Kidney capillary endothelial cell (primary cell): ENCODE results near the gene CHST3.

Experiments used
- DNase-seq: peaks from one replicate; pipeline ENCODE4 v3.0.0-alpha.2; 2018; ENCODE audit warnings: low spot score

The CHST3 gene

DNA sequence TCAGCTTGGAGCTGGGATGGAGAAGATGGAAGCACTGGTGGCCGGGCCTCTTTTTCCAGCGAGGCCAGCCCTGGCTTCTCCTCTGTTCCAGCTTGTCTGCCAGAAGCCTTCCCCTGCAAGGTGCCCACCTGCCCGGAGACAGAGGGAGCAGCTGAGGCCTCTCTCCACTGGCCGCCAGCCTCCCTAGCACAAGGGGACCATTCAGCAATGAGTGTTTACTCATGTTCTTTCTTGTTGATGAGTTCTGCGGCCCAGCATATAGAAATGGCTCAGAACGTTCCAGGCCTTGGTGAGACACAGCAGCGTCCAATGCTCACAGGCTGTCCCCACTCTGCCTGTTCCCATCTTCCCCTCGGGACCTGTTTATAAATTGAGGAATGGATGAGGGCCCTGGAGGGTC, 47.3 kb downstream of the CHST3 start:
- DNase-seq: no peak

DNA sequence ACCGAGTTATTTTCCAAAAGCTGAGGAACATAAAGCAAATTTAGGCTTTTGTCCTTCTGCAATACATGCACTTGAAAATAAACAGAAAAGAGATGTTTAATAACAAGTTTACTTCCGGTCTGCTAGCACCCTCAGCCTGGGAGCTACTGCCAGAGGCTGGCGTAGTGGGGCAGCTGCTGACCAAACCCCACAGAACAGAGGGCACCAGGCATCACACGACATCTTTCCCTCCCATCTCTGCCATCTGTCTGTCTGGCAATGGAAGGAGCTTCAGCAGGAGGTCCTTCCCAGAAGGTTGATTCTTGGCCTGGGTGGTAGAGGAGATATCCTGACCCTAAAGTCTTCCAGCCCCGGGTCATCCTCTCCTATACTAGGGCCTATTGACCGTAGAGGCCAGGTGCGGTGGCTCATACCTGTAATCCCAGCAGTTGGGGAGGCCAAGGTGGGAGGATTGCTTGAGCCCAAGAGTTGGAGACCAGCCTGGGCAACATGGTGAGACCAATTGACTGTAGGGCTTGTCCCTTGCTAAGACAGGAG, 47.8 kb downstream of the CHST3 start:
- DNase-seq: no peak

DNA sequence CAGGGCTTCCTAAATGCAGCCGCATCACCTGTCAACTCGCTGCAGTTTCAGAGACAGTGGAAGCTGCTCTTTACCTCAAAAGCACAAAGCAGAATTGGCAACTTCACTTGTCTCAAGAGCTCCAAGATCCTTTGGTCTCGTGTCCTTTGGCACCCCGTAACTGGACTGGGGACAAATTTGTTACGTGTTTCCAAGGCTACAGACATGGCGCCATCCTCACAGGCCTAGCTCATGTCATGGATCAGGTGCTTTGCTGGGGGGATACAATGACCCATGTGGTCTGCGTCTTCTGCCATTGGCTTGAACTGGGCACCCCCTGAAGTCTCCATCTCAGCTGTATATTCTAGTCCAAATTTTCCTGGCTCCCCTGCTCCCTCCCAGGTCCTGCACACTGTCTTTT, 48.6 kb downstream of the CHST3 start:
- no peak for DNase-seq

DNA sequence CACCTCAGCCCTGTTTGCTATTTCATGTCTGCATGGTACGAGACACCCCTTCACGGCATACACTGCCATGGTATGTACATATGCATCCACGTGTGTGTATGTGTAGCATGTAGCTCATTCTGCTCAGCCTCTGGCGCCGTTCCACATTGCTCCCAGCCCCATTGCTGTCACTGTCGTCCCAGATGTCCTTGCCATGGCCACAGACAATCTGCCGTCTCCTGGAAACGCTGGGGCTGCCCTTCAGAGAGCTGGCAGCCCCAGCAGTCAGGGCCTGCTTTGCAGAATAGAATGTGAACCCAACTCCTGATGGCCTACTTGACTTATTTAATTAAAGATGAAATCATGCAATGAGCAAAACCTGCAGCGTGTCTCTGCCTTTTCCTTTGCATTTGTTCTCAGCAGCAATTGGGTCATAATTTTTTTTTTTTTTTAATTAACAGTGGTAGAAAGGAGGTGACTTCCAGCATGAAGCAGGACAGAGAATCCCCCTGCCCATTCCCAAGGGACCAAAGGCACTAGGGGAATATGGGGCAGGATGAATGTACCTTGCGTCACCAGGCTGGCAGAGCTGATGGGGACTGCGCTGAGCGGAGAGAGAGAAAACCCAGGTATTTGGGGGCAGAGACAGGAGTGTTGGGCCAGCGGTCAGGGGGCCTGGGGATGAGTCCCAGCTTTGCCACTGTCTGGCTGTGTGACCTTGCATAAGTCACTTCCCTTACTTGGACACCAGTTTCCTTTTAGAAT, 49.2 kb downstream of the CHST3 start:
- no peak for DNase-seq

DNA sequence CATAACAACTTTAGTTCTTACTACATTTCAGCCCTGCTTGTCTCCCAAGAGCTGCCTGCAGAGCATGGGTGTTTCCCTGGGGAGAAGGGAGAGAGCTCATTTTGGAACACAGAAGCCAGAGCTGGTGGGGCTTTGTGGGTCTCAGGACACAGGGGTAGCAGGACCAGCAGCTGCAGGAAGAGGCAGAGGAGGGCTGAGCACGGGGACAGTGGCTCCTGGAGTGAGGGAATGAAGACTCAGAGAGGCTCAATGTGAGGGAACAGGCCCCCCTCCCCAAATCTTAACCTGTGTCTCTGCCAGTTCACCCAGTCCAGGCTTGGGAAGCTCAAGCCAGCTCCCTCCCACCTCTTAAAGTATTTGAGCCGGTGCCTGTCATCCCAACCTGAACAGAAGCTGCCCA, 50.0 kb downstream of the CHST3 start:
- no peak for DNase-seq

DNA sequence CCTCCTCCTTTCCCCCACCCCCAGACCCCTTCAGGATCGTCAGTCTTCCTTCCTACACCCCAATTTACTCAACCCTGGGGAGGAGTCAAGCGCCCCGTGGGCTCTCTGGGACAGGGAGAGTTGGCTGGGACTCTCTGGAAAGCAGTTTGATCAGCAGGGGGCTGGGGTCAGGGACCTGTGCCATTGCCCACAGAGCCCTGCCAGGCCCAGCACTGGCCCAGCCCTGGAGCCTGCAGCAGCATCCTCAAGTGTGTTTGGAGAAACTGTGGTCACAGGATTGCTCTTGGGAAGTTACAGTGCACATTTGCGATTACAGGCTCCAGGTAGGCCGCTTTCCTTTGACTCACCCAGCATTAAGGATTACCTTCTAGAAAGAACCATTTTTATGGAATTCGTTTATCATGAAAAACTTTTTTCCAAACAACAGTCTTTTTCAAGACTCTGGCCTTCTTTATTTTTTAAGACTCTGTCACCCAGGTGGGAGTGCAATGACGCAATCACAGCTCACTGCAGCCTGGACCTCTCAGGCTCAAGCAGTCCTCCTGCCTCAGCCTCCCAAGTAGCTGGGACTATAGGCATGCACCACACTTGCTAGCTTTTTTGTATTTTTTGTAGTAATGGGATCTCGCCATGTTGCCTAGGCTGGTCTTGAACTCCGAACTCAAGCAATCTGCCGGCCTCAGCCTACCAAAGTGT, 50.7 kb downstream of the CHST3 start:
- no peak for DNase-seq

DNA sequence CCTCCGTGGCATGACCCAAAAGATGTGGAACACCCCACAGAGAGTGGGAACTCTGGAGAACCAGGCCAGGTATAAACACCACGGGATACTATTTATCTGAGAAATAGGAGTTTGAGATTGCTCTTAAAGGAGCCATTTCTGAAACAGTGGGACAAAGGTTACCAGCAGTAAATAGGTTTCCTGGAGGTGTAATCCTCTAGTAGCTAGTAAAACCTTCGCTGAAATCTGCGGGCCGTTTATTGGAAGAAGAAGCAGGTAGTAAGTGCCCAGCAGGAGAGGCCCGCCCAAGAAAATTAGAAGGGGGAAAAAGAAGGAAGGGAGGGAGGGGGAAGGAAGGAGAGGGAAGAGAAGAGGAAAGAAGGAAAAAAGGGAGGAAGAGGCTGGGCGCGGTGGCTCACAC, 51.6 kb downstream of the CHST3 start:
- no peak for DNase-seq

DNA sequence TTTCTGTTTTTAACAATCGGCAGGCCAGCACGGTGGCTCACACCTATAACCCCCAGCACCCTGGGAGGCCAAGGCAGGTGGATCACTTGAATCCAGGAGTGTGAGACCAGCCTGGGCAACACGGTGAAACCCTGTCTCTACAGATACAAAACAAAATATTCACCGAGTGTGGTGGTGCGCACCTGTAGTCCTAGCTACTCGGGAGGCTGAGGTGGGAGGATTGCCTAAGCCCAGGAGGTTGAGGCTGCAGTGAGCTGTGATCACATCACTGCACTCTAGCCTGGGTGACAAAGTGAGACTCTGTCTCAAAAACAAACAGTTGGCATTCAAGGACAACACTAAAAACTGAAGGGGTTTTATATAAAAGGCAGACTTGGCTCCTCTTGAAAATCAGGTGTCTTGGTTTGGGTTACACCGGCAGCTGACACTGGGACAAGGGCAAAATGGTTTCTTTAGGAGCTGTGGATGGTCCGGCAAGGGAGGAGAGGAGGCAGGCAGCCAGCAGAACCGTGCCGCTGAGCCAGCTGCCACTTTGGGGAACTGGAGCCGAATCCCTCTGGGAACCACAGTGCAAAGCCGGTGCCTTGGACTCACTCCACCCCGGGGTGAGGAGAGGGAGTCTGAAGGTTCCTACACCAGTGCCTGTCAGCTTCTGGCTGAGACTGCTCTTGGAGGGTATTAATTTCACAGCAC, 52.6 kb downstream of the CHST3 start:
- no peak for DNase-seq

DNA sequence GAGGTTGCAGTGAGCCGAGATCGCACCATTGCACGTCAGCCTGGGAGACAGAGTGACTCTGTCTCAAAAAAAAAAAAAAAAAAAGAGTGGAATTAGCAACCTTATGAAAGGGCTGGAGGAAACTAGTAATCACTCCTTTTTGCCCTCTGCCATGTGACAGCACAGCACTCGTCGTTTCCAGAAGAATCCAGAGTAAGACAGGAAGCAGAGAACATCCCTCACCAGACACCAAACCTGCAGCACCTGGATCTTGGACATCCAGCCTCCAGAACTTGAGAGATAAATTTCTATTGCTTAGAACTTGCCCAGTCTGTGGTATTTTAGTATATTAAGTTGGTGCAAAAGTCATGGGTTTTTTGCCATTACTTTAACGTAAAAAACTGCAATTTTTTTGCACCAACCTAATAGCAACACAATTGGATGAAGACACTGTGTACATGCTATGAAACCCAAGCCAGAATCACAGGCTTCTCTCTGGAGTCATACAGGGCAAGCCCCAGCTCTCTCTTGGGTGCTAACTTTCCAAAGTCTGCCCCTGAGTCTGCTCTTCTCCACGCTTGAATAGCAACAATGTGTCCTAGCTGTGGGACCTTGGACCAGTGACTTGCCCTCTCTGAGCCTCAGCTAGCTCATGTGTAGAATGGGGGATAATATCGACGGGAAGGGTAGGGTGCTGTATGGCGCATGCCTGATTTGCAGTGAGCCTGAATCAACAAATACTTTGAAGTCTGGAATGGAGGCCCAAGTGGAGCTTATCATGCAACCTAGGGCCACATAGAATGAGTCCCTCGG, 55.1 kb downstream of the CHST3 start:
- no peak for DNase-seq

DNA sequence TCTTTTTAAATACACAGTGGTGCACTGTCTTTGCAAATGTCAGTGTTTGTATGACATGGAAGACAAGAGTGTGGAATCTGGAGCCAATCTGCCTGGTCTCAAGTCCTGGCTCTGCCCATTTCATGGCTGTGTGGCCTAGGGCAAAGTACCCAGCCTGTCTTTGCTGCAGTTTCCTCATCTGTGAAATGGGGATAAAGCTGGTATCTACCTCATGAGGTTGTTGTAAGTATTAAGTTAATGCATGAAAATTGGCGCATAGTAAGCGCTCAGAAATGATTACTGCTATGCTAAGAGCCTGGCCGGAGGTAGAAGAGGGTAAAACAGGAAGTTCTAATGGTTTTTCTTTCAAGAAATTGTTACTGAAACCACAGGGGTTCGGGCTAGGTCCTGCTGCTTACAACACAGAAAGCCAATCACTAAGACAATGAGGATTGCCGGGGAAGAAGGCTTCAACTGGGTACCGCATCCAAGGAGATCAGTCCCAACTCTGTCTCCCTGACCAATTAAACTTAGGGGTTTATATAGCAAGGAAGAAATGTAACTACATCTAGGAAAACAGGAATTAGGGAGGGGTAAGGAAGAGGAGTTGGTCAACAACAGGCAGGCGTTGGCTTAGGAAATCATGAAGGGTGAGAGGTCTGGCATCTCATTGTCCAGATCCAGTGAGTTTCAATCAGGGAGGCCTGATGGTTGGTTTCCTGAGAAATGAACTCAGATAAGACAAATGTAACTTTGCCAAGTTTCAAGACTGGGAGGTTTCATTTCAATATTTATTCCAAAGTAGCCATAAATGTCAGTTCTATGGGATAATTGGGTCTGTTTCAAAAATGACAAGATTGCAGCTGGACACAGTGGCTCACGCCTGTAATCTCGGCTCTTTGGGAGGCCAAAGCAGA, 57.0 kb downstream of the CHST3 start:
- DNase-seq: no peak

DNA sequence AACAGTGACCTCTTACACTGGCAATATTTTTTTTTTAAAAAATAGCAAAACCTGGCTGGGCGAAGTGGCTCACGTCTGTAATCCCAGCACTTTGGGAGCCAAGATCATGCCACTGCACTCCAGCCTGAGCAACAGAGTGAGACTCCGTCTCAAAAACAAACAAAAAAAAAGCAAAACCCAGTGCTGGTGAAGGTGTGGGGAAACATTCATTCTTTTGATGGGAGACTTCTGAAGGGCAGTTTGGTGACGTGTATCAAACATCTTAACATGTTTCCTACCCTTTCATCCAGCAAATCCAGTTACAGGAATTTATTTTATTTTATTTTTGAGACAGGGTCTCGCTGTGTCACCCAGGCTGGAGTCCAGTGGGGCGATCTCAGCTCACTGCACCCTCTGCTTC, 58.0 kb downstream of the CHST3 start:
- no peak for DNase-seq

DNA sequence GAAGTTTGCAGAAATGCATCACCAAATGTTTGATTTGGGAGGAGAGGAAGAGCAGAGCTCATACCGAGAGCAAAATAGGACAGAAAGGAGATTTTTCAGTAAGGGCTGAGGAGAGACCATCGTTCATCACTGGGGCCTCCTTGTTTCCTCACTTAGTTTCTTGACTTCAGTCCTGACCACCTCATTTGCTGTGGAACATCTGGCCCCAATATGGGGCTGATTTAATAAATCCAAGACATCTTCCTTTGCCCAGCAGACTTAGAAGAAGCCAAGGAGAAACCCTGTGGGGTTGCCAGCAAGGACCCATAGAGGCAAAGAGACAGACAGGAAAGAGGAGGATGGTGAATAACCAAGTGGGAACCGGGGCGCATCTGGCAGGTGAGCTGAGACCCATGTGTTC, 60.4 kb downstream of the CHST3 start:
- no peak for DNase-seq

DNA sequence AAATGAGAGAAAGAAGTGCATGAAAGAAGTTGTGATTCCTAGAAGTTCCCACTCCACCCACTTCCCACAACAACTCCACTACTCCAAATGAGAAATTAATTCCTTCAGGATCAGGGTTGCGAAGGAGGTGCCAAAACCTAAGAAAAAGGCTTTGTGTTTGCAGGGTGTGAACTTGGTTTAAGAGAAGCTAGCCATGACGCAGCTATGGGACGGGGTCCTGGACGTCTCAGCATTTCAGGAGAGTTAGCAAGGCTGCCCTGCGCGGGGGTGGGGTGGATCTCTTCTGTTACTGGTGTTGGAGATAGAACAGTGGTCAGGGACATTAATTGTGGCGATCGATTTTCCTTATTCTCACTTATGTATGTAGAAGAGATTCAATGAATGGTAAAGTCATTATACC, 61.2 kb downstream of the CHST3 start:
- DNase-seq: no peak

DNA sequence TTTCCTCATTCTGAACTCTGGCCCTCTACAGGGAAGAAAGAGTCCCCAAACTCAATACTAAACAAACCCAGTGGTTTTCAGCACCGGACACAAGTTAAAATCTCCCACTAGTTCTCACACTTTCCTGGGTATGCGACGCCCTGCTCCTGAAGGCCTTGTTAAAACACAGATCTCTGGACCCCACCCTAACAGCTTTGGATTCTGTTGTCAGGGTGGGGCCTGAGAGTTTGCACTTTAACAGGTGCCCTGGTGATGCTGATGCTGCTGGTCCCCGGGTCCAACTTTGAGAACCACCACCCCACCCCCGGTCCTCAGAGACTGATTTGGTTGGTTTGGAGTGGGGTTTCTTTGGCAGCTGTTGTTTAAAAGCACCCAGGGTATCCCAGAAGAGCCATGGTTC, 61.6 kb downstream of the CHST3 start:
- no peak for DNase-seq

DNA sequence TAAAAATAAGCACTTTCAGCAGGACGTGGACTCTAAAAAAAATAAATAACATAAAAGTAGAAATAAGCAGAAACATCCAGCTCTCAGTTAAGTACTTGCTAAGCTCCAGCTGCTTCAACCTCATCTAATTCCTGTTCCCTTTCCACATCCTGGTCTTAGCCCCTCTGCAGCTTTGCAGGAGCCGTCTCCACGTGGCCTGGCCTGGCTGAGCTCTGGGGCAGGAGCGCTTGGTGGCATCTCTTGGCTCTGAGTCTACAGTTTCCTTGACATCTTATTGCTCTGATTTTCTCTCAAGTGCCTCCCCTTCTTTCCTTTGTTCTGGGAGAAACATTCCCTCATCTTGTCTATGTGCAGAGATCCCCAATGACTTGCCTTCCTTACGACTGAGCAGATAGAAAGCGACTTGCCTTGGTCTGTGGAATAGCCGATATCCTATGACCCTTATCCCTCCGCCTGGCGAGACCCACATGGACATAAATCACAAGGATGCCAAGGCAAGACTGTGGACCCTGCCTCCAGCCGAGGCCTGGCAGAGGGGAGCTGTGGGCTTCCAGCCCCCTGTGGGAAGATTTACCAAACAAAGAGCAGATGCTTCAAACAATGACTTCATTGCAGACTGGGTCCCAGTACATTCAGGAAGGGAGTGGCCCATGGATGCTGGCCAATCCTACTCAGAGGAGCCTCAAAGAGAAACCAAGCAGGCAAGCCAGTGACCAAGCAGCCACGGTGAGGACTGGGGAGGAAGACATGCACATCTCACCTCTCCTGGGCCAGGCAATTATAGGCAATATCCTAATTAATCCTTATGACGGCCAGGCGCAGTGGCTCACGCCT, 62.3 kb downstream of the CHST3 start:
- no peak for DNase-seq

DNA sequence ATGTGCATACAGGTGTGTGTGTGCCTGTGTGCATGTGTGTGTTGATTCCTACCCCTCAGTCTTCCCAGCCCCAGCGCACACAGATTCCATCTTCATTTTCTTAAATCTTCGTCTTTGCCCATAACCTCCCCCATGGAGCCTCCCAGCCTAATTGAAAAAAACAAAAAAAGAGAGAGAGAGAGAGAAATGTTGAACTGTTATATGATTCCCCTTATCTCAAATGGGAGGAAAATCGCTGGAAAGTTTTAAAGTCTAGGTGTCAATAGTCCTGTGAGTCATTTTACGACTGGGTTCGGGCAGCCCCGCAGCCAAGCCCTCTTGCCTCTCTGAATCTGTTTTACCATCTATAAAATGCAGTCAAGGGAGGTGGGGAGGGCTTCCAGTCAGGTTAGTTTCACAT, 63.3 kb downstream of the CHST3 start:
- DNase-seq: no peak

DNA sequence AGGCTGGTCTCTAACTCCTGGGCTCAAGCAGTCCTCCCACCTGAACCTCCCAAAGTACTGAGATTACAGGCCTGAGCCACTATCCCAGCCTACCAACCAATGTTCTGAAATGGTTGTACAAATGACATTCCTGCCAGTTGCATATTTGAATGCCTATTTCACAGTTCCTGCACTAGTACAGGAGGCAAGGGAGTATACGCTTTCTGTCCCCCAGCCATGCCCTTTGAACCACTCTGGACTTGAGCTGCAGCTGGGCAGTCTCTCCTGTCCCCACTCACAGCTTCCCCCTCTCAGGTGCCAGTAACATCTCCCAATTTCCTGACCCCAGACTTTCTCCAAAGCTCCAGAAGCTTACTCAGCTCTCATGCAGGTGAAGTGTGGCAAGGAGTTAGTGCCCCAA, 65.2 kb downstream of the CHST3 start:
- no peak for DNase-seq

DNA sequence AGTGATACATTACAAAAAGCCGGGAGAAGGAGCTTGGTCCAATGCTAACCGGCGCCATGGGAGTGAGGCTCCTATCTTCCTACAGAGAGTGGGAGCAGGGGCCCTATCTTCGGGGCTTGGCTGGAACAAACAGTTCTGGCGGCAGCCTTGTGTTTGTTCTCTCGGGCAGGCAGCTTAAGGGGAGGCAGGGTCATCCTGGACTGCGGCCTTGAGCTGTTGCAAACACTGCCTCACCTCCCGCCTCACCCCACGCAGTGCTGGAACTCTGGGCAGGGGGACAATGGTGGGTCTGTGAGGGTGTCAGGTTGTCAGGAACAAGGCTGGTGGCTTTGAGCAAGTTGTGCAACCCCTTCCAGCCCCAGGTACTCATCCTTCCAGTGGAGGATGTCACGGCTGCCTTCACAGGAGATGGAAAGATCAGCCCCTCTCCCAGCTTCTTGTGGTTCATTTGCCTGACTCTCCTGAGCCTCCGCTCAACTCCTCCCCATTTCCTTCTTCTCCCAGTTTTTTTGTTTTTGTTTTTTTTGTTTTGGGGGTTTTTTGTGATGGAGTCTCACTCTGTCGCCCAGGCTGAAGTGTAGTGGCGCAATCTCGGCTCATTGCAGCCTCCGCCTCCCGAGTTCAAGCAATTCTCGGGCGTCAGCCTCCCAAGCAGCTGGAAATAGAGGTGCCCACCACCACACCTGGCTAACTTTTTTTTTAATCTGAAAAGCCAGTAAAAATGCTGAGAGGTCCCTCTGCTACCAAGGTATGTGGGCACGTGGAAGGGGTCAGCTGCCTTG, 66.8 kb downstream of the CHST3 start:
- no peak for DNase-seq

DNA sequence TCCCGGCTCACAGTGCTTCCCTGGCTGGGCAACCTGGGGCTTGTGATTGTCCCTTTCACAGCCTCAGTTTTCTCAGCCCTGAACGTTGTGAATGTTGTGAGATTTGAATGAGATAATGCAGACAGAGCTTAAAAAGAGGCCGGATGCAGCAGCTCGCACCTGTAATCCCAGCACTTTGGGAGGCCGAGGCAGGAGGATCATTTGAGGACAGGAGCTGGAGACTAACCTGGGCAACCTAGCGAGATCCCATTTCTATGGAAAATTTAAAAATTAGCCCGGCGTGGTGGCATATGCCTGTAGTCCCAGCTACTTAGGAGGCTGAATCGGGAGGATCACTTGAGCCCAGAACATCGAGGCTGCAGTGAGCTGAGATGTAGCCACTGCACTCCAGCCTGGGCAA, 67.5 kb downstream of the CHST3 start:
- DNase-seq: no peak
